ENCODE results near the gene BBC3. TPM values are rescaled to one million over a fixed set of nuclear protein-coding genes. Genes with fewer than 3 reads are reported as not detected.
A peak's percentile ranks its signal among the peaks of the same experiment; 100 is the strongest.

Gene BBC3
- total RNA-seq, 1 experiment from 2014 or later, result 49.5 TPM

- H3K4me3 Mint-ChIP-seq, result no peak overlapping the region
- ChIA-PET CTCF (interaction anchor here (1.4 kb wide), 1 partner anchor 16 kb away, joined by 7 read pairs; no protein-coding TSS in a partner anchor), POLR2A (interaction anchor here (1.3 to 2.9 kb wide), 2 partner anchors 10 to 15 kb away, joined by 3 to 61 read pairs; no protein-coding TSS in a partner anchor)
- DNase-seq (ENCODE audit: low spot score), result no peak
- no peak overlapping the region for H3K27ac Mint-ChIP-seq
- TF ChIP-seq OVOL2 (CRISPR knock-in tag; IDR thresholded peaks at IDR 0.05; ENCODE audit: borderline replicate concordance) (no peak), TCF7 (CRISPR knock-in tag; IDR thresholded peaks at IDR 0.05; ENCODE audit: low read depth) (no peak), FOXK1 (CRISPR knock-in tag; IDR thresholded peaks at IDR 0.05) (no peak), IRF2 (CRISPR knock-in tag; IDR thresholded peaks at IDR 0.05; ENCODE audit: borderline replicate concordance, low read depth) (no peak), SMAD3 (CRISPR knock-in tag; IDR thresholded peaks at IDR 0.05; ENCODE audit: borderline replicate concordance) (no peak), SP1 (CRISPR knock-in tag; conservative IDR thresholded peaks at IDR 0.05) (no peak), HMGA2 (CRISPR knock-in tag; IDR thresholded peaks at IDR 0.05) (no peak), HMGXB4 (CRISPR knock-in tag; IDR thresholded peaks at IDR 0.05) (no peak), ESRRA (CRISPR knock-in tag; IDR thresholded peaks at IDR 0.05; ENCODE audit: borderline replicate concordance) (no peak), JAZF1 (CRISPR knock-in tag; IDR thresholded peaks at IDR 0.05) (no peak), ZNF671 (CRISPR knock-in tag; IDR thresholded peaks at IDR 0.05) (no peak)
- TF ChIP-seq, protein P1, sequence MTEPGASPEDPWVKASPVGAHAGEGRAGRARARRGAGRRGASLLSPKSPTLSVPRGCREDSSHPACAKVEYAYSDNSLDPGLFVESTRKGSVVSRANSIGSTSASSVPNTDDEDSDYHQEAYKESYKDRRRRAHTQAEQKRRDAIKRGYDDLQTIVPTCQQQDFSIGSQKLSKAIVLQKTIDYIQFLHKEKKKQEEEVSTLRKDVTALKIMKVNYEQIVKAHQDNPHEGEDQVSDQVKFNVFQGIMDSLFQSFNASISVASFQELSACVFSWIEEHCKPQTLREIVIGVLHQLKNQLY (CRISPR knock-in tag; IDR thresholded peaks at IDR 0.05), result no peak
- peaks cover 22% of the 10 kb centered on the region for H3K4me1 Mint-ChIP-seq
- H3K36me3 Mint-ChIP-seq, result no peaks in the 10 kb centered on the region
- H3K27me3 Mint-ChIP-seq (ENCODE audit: low read depth), result peaks cover 38% of the 10 kb centered on the region
- no peak for ATAC-seq
- no peaks in the 10 kb centered on the region for H3K9me3 Mint-ChIP-seq
These were observed 11.0 kb upstream of the BBC3 start for GRCh38 chr19:47241919-47242577.

DNA sequence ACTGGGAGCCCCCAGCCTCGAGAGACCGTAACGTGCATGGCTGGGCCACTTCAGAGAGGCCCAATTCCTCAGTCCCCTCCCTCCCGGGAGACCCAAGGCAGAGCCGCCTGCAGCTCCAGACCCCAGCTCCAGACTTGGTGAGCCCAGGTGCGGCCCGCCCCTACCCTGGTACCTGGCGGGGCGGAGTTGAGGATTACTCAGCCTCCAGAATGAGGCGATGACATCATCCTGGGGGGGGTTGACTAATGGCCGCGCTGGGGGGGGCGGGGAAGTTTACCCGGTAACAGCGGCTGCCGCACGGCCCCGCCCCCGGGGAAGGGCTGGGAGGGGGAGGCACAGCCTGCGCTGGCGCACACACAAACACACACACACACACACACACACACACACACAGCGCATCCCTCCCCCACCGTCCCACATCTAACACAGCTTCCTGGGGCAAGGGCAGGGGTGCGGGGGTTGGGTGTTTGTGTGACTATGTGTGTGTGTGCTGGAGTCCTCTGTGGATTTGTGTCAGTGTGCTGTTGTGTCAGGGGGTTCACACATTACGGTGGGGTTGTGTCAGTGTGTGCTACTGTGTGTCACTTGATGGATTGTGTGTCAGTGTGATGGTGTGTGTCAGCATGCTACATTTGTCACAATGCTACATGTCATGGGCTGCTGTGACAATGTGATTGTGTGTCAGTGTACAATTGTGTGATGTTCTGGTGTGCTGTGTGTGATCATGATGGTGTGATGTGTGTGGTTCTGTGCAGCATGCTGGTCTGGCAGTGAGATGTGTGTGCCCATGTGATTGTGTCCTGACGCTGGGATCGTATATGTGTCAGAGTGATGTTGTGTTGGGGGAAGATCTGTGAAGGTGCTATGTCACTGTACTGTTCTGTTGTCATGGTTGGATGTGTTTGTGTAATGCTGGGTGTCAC, 10.3 kb upstream of the BBC3 start:
- H3K4me1 Mint-ChIP-seq, result peaks cover 22% of the 10 kb centered on the region
- H3K9me3 Mint-ChIP-seq, result no peaks in the 10 kb centered on the region
- H3K4me3 Mint-ChIP-seq, result peak overlapping the region; percentile 58
- TF ChIP-seq EMX1 (CRISPR knock-in tag; IDR thresholded peaks at IDR 0.05) (no peak), GTF2I (CRISPR knock-in tag; conservative IDR thresholded peaks at IDR 0.05) (no peak), GRHL2 (CRISPR knock-in tag; IDR thresholded peaks at IDR 0.05; ENCODE audit: insufficient replicate concordance, severe bottlenecking) (no peak), ETV6 (CRISPR knock-in tag; IDR thresholded peaks at IDR 0.05) (0 out of 2 replicates have a peak, but pooled peaks have one; percentile 51), ZNF121 (CRISPR knock-in tag; IDR thresholded peaks at IDR 0.05) (0 out of 2 replicates have a peak, but pooled peaks have one; percentile 25), FOXP1 (CRISPR knock-in tag; IDR thresholded peaks at IDR 0.05; ENCODE audit: borderline replicate concordance) (0 out of 2 replicates have a peak, but pooled peaks have one; percentile 24), ZBTB21 (CRISPR knock-in tag; IDR thresholded peaks at IDR 0.05; ENCODE audit: borderline replicate concordance) (no peak), GABPB1 (CRISPR knock-in tag; IDR thresholded peaks at IDR 0.05) (peak; percentile 75), SP1 (CRISPR knock-in tag; conservative IDR thresholded peaks at IDR 0.05) (peak; percentile 42)
- TF ChIP-seq, protein P2, sequence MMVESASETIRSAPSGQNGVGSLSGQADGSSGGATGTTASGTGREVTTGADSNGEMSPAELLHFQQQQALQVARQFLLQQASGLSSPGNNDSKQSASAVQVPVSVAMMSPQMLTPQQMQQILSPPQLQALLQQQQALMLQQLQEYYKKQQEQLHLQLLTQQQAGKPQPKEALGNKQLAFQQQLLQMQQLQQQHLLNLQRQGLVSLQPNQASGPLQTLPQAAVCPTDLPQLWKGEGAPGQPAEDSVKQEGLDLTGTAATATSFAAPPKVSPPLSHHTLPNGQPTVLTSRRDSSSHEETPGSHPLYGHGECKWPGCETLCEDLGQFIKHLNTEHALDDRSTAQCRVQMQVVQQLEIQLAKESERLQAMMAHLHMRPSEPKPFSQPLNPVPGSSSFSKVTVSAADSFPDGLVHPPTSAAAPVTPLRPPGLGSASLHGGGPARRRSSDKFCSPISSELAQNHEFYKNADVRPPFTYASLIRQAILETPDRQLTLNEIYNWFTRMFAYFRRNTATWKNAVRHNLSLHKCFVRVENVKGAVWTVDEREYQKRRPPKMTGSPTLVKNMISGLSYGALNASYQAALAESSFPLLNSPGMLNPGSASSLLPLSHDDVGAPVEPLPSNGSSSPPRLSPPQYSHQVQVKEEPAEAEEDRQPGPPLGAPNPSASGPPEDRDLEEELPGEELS (CRISPR knock-in tag; IDR thresholded peaks at IDR 0.05), result peak; percentile 64
- TF ChIP-seq, protein P3, sequence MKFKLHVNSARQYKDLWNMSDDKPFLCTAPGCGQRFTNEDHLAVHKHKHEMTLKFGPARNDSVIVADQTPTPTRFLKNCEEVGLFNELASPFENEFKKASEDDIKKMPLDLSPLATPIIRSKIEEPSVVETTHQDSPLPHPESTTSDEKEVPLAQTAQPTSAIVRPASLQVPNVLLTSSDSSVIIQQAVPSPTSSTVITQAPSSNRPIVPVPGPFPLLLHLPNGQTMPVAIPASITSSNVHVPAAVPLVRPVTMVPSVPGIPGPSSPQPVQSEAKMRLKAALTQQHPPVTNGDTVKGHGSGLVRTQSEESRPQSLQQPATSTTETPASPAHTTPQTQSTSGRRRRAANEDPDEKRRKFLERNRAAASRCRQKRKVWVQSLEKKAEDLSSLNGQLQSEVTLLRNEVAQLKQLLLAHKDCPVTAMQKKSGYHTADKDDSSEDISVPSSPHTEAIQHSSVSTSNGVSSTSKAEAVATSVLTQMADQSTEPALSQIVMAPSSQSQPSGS (CRISPR knock-in tag; IDR thresholded peaks at IDR 0.05; ENCODE audit: borderline replicate concordance, low read depth), result 0 out of 2 replicates have a peak, but pooled peaks have one; percentile 31
- H3K27me3 Mint-ChIP-seq (ENCODE audit: low read depth), result peaks cover 38% of the 10 kb centered on the region
- DNase-seq (ENCODE audit: low spot score) (peak; percentile 92), ATAC-seq (peak; percentile 72)
- ChIA-PET POLR2A (interaction anchor here (0.8 to 1.9 kb wide), 6 partner anchors 9 to 128 kb away, joined by 3 to 13 read pairs (median 6); partner anchors contain the start of genes CCDC9 and ZC3H4), CTCF (interaction anchor here (0.6 to 3.4 kb wide), 6 partner anchors 13 to 335 kb away, joined by 3 to 27 read pairs (median 5); no protein-coding TSS in a partner anchor)
- H3K36me3 Mint-ChIP-seq, result no peaks in the 10 kb centered on the region
- H3K27ac Mint-ChIP-seq, result no peak overlapping the region

All from WTC11 (cell line).